GM12878 (cell line): Measurements from ENCODE around the gene TMEM18. TPM values are rescaled to one million over a fixed set of nuclear protein-coding genes. Genes with fewer than 3 reads are reported as not detected.

Source experiments
- ATAC-seq: fragments of 200-7000 bp; cut with Tn5 transposase; 3 replicates; pipeline ENCODE4 v1.9.1; 2020; ENCODE audit warnings: mild to moderate bottlenecking, moderate library complexity
- BruUV-seq: library from RNA; stranded (reverse); fragments of 400-500 nt; replicated peaks from 2 replicates; lab custom pipeline; 2021; lab: Mats Ljungman, UMichigan
- CTCF ChIA-PET: fragments of 300-600 bp; sonication (Branson Sonifier 250); formaldehyde crosslinking; extraction: SDS; loops from one replicate; lab custom pipeline; 2021; ENCODE audit warnings: inconsistent platforms; lab: Yijun Ruan, JAX
- POLR2A ChIA-PET: fragments of 350-600 bp; formaldehyde crosslinking; extraction: SDS; loops from one replicate; lab custom pipeline; 2021; ENCODE audit warnings: inconsistent platforms; lab: Charles Lee
- RAD21 ChIA-PET: fragments of 300-600 bp; sonication (Branson Sonifier 250); formaldehyde crosslinking; loops from one replicate; lab custom pipeline; 2023; ENCODE audit warnings: antibody characterized with exemption; ENCODE audit not compliant: unreplicated experiment; lab: Charles Lee
- SMC1A ChIA-PET: fragments of 300-600 bp; sonication (Branson Sonifier 250); formaldehyde crosslinking; loops from one replicate; lab custom pipeline; 2023; ENCODE audit not compliant: unreplicated experiment, uncharacterized antibody; lab: Charles Lee
- DNase-seq: peaks from one replicate; pipeline ENCODE4 v3.0.0-alpha.2; 2011; ENCODE audit warnings: low read depth, low spot score
- FAIRE-seq: peaks from 3 replicates; lab custom pipeline; 2011; peaks lifted over from hg19 to GRCh38; lab: Jason Lieb, UNC
- H2AFZ ChIP-seq: 2 replicates; pipeline ENCODE4 v1.6.0; 2011; ENCODE audit warnings: low read depth, low read length, control low read depth; ENCODE audit not compliant: control insufficient read depth
- H3K27ac ChIP-seq: 2 replicates; pipeline ENCODE4 v1.5.1; 2011; ENCODE audit warnings: control low read depth; ENCODE audit not compliant: control insufficient read depth, insufficient read depth
- H3K27me3 ChIP-seq, 2 experiments: replicated peaks in 1 of 2; 2 replicates each; pipeline versions ENCODE4 v1.6.0 to v1.6.1; 2011; ENCODE audit warnings: low read length in 1 of 2; ENCODE audit not compliant: control insufficient read depth in 2 of 2, insufficient read depth in 2 of 2
- H3K36me3 ChIP-seq, 2 experiments: 2 replicates each; pipeline ENCODE4 v1.5.1; 2011; ENCODE audit warnings: low read length in 1 of 2; ENCODE audit not compliant: control insufficient read depth in 2 of 2, insufficient read depth in 2 of 2
- H3K4me1 ChIP-seq: 2 replicates; pipeline ENCODE4 v1.6.1; 2011; ENCODE audit warnings: mild to moderate bottlenecking, low read length, moderate library complexity, mixed read lengths; ENCODE audit not compliant: control insufficient read depth, insufficient read depth
- H3K4me2 ChIP-seq: 2 replicates; pipeline ENCODE4 v1.6.0; 2011; ENCODE audit warnings: control low read depth; ENCODE audit not compliant: control insufficient read depth, insufficient read depth
- H3K4me3 ChIP-seq: fragments of 200-600 bp; sonication (generic); 2 replicates; pipeline ENCODE4 v1.5.1; 2016
- H3K79me2 ChIP-seq: 2 replicates; pipeline ENCODE4 v1.6.0; 2011; ENCODE audit warnings: low read length; ENCODE audit not compliant: control insufficient read depth, insufficient read depth
- H3K9ac ChIP-seq: 2 replicates; pipeline ENCODE4 v1.8.0; 2011; ENCODE audit warnings: low read length, control low read depth, mixed read lengths; ENCODE audit not compliant: control insufficient read depth, insufficient read depth
- H3K9me3 ChIP-seq: replicated peaks from 3 replicates; pipeline ENCODE4 v1.5.1; 2011; ENCODE audit warnings: mild to moderate bottlenecking, low read length; ENCODE audit not compliant: control insufficient read depth, insufficient read depth
- H4K20me1 ChIP-seq: 2 replicates; pipeline ENCODE4 v1.6.0; 2011; ENCODE audit not compliant: control insufficient read depth, insufficient read depth
- BACH1 ChIP-seq: fragments of 450-650 bp; IDR thresholded peaks from 2 replicates; pipeline ENCODE4 v1.6.1; 2017; ENCODE audit warnings: mild to moderate bottlenecking, borderline replicate concordance
- CBX3 ChIP-seq: fragments of 200-600 bp; sonication (generic); IDR thresholded peaks from 2 replicates; pipeline ENCODE4 v1.6.1; 2016; ENCODE audit warnings: low read depth, borderline replicate concordance
- CEBPB ChIP-seq, 2 experiments: fragments of 150-350 bp in 1 of 2; IDR thresholded peaks; 2 replicates each; pipeline ENCODE4 v1.6.1; 2012 to 2014; ENCODE audit warnings: low read depth in 2 of 2, low read length in 2 of 2, borderline replicate concordance in 1 of 2, inconsistent platforms in 1 of 2
- CHD1 ChIP-seq: IDR thresholded peaks from 2 replicates; pipeline ENCODE4 v1.6.1; 2012; ENCODE audit warnings: low read depth, low read length, improper control_type of control experiment
- CREB1 ChIP-seq: IDR thresholded peaks from 2 replicates; pipeline ENCODE4 v1.6.1; 2012; ENCODE audit warnings: low read depth, mild to moderate bottlenecking, inconsistent platforms
- HDGF ChIP-seq: fragments of 450-650 bp; IDR thresholded peaks from 2 replicates; pipeline ENCODE4 v1.6.1; 2016; ENCODE audit warnings: antibody characterized with exemption
- IKZF1 ChIP-seq: fragments of 450-650 bp; conservative IDR thresholded peaks from 2 replicates; pipeline ENCODE4 v1.6.1; 2017; ENCODE audit warnings: antibody characterized with exemption, mild to moderate bottlenecking
- KLF5 ChIP-seq: fragments of 450-650 bp; IDR thresholded peaks from 2 replicates; pipeline ENCODE4 v1.6.1; 2014; ENCODE audit warnings: mild to moderate bottlenecking; ENCODE audit not compliant: partially characterized antibody
- LARP7 ChIP-seq: fragments of 450-650 bp; IDR thresholded peaks from 2 replicates; pipeline ENCODE4 v1.6.1; 2017; ENCODE audit warnings: mild to moderate bottlenecking
- MLLT1 ChIP-seq: fragments of 450-650 bp; IDR thresholded peaks from 2 replicates; pipeline ENCODE4 v1.6.1; 2016; ENCODE audit warnings: mild to moderate bottlenecking
- NBN ChIP-seq: fragments of 450-650 bp; IDR thresholded peaks from 2 replicates; pipeline ENCODE4 v1.6.1; 2016
- NR2C2 ChIP-seq: IDR thresholded peaks from 2 replicates; pipeline ENCODE4 v1.6.1; 2011; ENCODE audit warnings: borderline replicate concordance, low read depth; ENCODE audit not compliant: control insufficient read depth, insufficient read length
- RB1 ChIP-seq: fragments of 450-650 bp; formaldehyde crosslinking; IDR thresholded peaks from 2 replicates; pipeline ENCODE4 v1.6.1; 2017; ENCODE audit warnings: mild to moderate bottlenecking, borderline replicate concordance
- RELA ChIP-seq: fragments of 450-650 bp; IDR thresholded peaks from 2 replicates; pipeline ENCODE4 v1.8.0; 2014; ENCODE audit warnings: borderline replicate concordance; ENCODE audit not compliant: partially characterized antibody
- REST ChIP-seq: IDR thresholded peaks from 2 replicates; pipeline ENCODE4 v1.6.1; 2012; ENCODE audit warnings: mild to moderate bottlenecking, low read depth, low read length
- SMARCA5 ChIP-seq: fragments of 450-650 bp; IDR thresholded peaks from 2 replicates; pipeline ENCODE4 v1.6.1; 2017; ENCODE audit warnings: mild to moderate bottlenecking
- SREBF2 ChIP-seq: IDR thresholded peaks from 2 replicates; pipeline ENCODE4 v1.6.1; 2012; ENCODE audit warnings: mild to moderate bottlenecking, low read length
- TBL1XR1 ChIP-seq: IDR thresholded peaks from 2 replicates; pipeline ENCODE4 v1.6.1; 2012; ENCODE audit warnings: low read depth, low read length, improper control_type of control experiment
- TCF3 ChIP-seq: IDR thresholded peaks from 2 replicates; pipeline ENCODE4 v1.6.1; 2012; ENCODE audit warnings: low read depth, mild to moderate bottlenecking, low read length, borderline replicate concordance; ENCODE audit not compliant: insufficient read depth
- WGBS: methylation state at CpG from one replicate; pipeline ENCODE4 v1.1.6; 2016; ENCODE audit warnings: low lambda C conversion rate; ENCODE audit not compliant: insufficient replicate concordance, insufficient coverage; ENCODE audit errors: missing lambda C conversion rate; 5-methylcytosine and 5-hydroxymethylcytosine counted together
- in situ Hi-C: fragments of 300-500 bp; cut with MboI; formaldehyde crosslinking; loops from 9 replicates; pipeline ENCODE4 v1.14.3; 2018; ENCODE audit warnings: mixed read lengths
- intact Hi-C: fragments of 100-400 bp; cut with micrococcal nuclease; formaldehyde crosslinking; loops from one replicate; pipeline ENCODE4 v1.14.2; 2022; ENCODE audit not compliant: unreplicated experiment
- polyA plus RNA-seq, 11 experiments: library from polyadenylated mRNA; depleted of rRNA in 4 of 11; unstranded in 6 of 11; stranded (reverse) in 5 of 11; fragments of >200 nt; fragmentation: Nextera tagmentation in 4 of 11; fragmentation: Illumina TruSeq in 1 of 11; extraction: Ambion mirVana in 4 of 11; extraction: Trizol in 1 of 11; gene quantifications; 1 replicate in 1 of 11; 2 replicates in 10 of 11; pipeline versions ENCODE4 v1.2.1 to v1.2.3, GENCODE V29; 2011 to 2016; ENCODE audit warnings: inconsistent platforms in 2 of 11, missing spikeins in 2 of 11, low read depth in 1 of 11
- total RNA-seq, 4 experiments: library from RNA; depleted of rRNA in 3 of 4; stranded (reverse); fragments of >200 nt in 3 of 4; fragmentation: Illumina TruSeq in 1 of 4; extraction: Trizol in 1 of 4; gene quantifications; 2 replicates each; pipeline versions ENCODE4 v1.2.1 to v1.2.3, GENCODE V29; 2013 to 2021

The TMEM18 gene
- total and polyA plus RNA-seq, 10 of the 15 experiments (the other 5 are each of a cell fraction or from before 2014, with no cell fraction given), result 11.2 to 56.3 (median 26.0) TPM

GRCh38 chr2:676647-677055 is 555 bp downstream of the TMEM18 start (continued):
- TF ChIP-seq CHD1 (no peak), HDGF (peak; percentile 98), CREB1 (peak; percentile 28; the same call in 1 of the 2 replicates)
- TF ChIP-seq, all 136 proteins: peak for 17

GRCh38 chr2:675982-676646 is 1.1 kb downstream of the TMEM18 start:
- 14% methylated on average over 18 of the region's 21 CpGs for WGBS
- RAD21 ChIA-PET, result no interaction called here
- intact Hi-C loops (no loop called here), in situ Hi-C loops (loop anchor here (5.0 kb wide), 1 partner anchor 409 kb away; no protein-coding TSS in a partner anchor)
- Histone ChIP-seq H3K36me3 (peaks cover 2 to 10% of the 10 kb centered on the region in 2 experiments; a peak in 3 of 4 replicates), H3K4me2 (peak overlapping the region; percentile 95), H3K4me3 (peak overlapping the region; percentile 81), H3K9me3 (no peaks in the 10 kb centered on the region; the same call in 2 of the 3 replicates), H3K9ac (peak overlapping the region; percentile 44; the same call in 1 of the 2 replicates), H3K4me1 (peaks cover 10% of the 10 kb centered on the region), H3K79me2 (peaks cover 24% of the 10 kb centered on the region), H3K27me3 (no peaks in the 10 kb centered on the region), H3K27ac (peak overlapping the region; percentile 42; the same call in 1 of the 2 replicates), H4K20me1 (0 out of 2 replicates have a peak, but pooled peaks cover 6% of the 10 kb centered on the region), H2AFZ (peak overlapping the region; percentile 69)
- CTCF ChIA-PET, result no interaction called here
- peak; percentile 50 for ATAC-seq
- no peak for FAIRE-seq
- BruUV-seq, result TSS peak; percentile 73
- DNase-seq, result no peak
- POLR2A ChIA-PET, result interaction anchor here (0.5 kb wide), 1 partner anchor 148 kb away, joined by 3 read pairs; no protein-coding TSS in a partner anchor
- SMC1A ChIA-PET, result interaction anchor here (1.4 kb wide), 1 partner anchor 19 kb away, joined by 3 read pairs; no protein-coding TSS in a partner anchor
- TF ChIP-seq NBN, result peak; percentile 57
- no peak for TF ChIP-seq SREBF2
- no peak for TF ChIP-seq KLF5
- peak; percentile 13 for TF ChIP-seq IKZF1
- no peak for TF ChIP-seq CBX3
- no peak for TF ChIP-seq NR2C2
- no peak for TF ChIP-seq REST
- 0 out of 2 replicates have a peak, but pooled peaks have one; percentile 27 for TF ChIP-seq TCF3
- TF ChIP-seq LARP7, result peak; percentile 43; the same call in 1 of the 2 replicates
- TF ChIP-seq CEBPB (IDR thresholded peaks at IDR 0.05; ENCODE audit: borderline replicate concordance in 1 of 2, low read depth in 2 of 2, low read length in 2 of 2), result no peak
- TF ChIP-seq BACH1, result peak; percentile 62
- 0 out of 2 replicates have a peak, but pooled peaks have one; percentile 36 for TF ChIP-seq RB1
- TF ChIP-seq RELA, result no peak
- TF ChIP-seq SMARCA5, result 0 out of 2 replicates have a peak, but pooled peaks have one; percentile 48
- TF ChIP-seq TBL1XR1, result no peak
- TF ChIP-seq MLLT1, result 0 out of 2 replicates have a peak, but pooled peaks have one; percentile 44
